HG02678 (cell line): ENCODE data around the gene C1S.
"Not testable (repeated sequence)": the region's sequence is repeated elsewhere in the genome, so short reads cannot be mapped to it uniquely, and the experiment has no call there.

Source experiments
- ATAC-seq: cut with Tn5 transposase; IDR thresholded peaks from one replicate; pipeline ENCODE4 v1.9.1; 2021; ENCODE audit warnings: mild to moderate bottlenecking, moderate library complexity; ENCODE audit not compliant: unreplicated experiment

Gene C1S

DNA sequence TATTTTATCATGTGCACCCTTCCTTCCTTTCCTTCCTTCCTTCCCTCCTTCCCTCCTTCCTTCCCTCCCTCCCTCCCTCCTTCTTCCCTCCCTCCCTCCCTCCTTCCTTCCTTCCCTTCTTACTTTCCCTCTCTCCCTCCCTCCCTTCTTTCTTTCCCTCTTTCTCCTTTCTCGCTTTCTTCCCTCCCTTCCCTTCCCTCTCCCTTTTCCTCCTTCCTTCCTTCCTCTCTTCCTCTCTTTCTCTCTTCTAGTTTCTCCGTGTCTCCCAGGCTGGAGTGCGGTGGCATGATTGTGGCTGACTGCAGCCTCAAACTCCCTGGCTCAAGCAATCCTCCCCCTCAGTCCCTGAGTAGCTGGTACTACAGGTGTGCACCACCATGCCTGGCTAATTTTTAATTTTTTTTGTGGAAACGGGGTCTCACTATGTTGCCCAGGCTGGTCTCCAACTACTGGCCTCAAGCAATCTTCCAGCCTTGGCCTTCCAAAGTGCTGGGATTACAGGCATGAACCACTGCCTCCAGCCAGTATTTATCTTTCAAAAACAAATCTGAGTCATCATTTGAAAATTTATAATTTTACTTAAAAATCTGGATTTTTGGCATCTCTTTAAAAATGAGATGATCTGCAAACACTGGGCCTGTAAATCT, 40.7 kb downstream of the C1S start:
- ATAC-seq: no peak

DNA sequence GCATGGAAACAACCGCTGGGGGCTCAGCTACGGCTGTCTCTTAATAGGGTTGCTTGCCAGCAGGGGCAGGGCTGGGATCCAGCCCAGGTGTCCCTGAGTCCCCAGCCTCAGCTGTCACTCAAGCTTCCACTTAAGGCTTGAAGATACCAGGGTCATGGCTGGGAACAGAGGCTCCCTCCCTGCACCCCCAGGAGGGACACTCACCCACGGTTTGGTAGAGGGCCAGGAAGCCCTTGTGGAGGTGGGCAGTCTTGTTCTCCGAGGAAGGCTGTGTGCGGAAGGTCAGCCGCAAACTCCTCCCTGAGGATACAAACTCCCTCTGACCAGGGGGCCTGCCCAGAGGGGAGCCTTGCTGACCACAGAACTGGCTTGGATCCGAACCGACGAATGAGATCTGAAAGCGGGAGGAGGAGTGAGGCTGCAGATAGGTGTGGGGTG, 41.2 kb downstream of the C1S start:
- ATAC-seq: no peak

DNA sequence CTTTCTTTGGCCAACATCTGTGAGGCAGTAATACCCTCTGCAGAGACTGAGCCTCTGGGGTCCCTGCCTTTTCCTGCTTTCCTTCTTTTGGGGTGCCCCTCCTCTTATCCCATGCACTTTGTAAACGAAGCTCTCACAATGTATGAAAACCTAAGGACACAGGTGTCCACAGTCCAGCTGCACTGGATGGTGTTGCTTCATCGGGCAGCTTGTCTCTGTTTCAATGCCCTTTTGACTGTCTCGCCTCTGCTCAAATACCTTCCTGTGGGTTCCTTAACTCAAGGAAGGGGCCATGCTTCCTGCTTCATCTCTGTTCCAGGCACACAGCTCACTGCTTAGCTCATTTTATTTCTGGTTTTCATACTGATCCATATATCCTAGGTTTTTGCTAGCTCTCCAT, 42.1 kb downstream of the C1S start:
- ATAC-seq: no peak

DNA sequence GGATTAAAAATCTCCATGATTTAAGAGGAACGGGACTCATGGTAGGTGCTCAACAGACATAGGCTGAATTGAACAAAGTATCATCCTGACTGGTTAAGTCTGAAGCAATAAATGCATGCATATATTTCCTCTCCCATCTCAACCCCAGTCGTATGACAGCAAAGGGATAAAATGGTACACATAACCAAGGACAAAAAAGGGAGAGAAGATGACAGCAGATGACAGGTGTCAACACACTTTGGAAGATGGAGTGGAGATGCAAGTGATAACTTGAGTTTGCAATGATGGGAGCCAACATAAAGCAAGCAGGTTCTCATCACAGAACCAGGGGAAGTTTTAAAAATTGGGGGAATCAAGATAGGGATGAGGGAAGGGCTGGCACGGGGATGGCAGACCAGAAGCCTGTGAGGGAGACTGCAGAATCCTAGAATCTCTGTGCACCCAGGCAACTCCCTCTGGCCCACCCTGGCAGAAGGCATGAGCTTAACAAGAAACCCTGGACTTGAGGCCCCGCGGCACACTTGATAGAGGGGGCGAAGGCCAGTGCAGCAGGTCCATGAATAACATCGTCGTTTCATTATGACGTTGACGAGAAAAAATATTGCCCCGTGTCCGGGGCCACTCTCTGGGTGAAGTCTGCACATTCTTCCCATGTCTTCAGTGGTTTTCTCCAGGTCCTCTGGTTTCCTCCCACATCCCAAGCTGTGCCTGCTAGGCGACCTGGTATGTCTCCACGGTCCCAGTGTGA, 43.5 kb downstream of the C1S start:
- ATAC-seq: no peak

DNA sequence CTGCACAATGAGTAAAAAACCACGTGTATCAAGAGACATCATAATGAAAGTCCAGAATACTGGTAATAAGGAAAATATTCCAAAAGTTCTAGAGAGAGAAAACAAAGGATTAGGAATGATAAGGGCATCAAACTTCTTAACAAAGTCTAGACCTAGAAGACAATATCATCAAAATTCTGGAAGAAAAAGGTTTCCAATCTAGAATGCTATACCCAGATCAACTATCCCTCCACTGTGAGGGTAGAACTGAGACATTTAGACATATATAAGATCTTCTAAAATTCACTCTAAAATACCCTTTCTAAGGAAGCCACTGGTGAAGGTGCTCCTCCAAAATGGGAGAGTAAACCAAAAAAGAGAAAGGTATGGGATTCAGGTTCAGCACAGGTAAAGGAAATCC, 45.6 kb downstream of the C1S start:
- ATAC-seq: no peak

DNA sequence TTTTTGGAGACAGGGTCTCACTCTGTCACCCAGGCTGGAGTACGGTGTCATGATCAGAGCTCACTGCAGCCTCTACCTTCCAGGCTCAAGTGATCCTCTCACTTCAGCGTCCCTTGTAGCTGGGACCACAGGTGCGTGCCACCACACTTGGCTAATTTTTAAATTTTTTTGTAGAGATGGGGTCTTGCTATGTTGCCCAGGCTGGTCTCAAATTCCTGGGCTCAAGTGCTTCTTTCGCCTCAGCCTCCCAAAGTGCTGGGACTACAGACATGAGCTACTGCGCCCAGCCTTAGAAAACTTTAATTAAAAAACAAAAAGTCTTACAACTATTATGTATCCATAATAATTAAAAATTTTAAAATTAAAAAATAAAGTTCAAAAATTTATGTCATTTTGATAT, 46.7 kb downstream of the C1S start:
- not testable (repeated sequence) for ATAC-seq

DNA sequence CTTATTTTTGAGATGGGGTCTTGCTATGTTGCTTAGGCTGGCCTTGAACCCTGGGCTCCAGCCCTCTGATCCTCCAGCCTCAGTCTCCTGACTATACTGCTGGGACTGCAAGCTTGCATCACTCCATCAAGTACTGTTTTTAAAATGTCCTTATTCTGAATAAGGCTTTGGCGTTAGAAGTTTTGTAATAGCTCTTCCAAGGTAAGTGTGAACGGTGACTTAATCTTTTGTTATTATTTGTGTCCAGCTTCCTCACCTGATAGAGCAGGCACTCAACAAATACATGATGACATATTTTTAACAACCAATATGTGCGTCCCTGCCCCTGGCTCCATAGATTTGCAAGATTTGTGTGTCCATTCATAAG, 47.1 kb downstream of the C1S start:
- ATAC-seq: no peak

DNA sequence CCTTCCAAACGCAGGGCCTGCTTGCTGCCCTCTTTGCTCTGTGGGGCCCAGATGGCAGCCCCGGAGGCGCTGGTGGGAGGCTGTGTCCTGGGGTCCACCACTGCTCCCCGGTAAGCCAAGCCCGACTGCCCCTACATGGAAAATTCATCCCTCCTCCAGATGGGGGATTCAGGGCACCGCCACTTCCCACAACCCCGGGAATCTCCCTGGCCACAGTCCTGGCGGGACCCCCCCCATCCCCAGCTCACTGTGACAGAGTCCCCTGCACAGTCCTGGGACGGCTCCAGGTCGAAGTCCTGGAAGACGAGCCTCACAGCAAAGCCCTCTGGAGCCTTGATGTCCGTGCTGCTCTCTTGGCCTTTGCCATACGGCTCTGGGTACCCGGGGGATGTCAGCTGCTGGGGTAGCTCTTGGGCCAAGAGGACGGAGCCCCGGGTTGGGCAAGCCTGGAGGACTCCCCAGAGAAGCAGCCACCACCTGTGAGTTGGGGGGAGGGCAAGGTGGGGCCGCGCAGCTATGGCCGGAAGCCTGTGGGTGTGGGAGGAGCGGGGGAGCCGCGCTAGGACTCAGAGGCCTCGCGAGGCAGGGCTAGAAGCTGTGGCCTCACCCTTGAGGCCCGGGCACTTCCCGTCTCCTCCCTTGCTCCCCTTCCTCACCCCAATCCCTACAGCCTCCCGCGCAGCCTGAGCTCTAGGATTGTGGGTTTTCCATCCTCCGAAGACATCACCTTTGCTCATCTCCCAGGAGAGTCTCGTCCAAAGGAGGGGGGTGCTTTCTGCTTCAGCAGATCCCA, 47.7 kb downstream of the C1S start:
- ATAC-seq: peak; percentile 91

DNA sequence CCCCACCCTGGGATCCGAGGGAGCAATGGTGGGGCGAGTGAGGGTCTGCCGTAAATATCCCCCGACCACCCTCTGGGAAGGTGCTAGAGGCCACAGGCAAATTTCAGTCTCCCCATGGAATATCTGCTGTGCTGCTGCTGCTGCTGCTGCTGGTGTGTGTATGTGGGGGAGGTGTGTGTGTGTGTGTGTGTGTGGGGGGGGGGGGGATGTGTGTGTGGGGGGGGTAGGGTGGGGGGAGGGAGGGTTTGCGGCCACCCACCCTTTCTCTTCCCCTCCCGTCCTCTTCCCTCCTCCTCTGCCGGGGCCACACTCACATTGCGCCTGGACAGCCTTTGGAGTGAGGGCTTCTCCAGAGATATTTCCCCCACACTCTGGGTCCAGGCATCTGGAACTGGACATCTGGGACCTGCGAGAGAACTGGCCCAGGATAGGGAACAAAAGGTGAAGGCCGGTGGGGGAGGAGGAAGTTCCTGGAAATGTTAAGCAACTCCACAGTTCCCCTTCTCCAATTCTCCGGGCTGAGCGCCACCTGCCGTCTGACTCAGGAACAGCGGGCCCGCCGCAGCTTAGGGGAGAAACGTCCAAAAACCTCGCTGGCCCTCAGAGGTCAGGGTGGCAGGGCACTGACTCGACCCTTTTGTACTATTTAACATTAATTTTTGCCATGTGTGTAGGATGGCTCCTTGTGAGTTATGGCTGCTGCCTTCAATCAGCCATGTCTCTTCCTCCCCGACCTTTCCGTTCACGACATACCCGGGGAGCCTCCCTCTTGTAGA, 48.5 kb downstream of the C1S start, which contains the start of gene C1RL:
Gene C1RL, minus strand, starts transcription at position 419 of the 776 bp plus-strand sequence. Its CDS starts 34 bp downstream, at position 385.
- ATAC-seq: peak; percentile 36

DNA sequence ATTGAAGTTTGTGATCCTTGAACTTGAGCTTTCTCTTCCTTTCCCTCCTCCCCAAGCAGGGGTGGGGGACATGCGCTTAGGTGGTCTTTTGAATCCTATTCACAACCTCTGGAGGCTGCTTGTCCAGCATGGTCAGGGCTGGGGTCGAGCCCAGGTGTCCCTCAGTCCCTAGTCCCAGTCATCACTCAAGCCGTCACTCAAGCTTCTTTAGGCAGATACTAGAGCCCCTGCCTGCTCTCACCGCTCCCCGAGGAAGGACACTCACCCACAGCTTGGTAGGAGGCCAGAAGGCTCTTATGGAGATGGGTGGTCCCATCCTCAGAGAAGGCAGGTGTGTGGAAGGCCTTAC, 49.0 kb downstream of the C1S start:
- no peak for ATAC-seq

DNA sequence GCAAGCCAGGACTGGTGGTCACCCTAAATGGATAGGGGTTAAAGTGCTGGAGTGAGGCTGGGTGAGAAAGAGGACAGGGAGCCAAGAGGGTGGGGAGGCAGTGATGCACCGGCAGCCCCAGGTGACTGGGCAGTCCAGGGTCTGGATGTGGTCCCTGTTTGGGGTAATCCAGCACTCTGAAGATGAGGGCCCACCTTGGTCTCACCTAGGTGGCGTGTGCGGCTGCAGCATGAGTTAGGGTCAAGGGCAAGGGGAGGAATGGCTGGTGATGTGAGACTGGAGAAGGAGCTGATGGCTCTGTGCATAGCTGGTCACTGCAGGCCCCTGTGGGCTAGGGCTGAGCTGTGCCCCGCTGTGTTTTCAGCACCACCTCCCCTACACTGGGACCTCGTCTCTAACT, 50.1 kb downstream of the C1S start:
- ATAC-seq: no peak

DNA sequence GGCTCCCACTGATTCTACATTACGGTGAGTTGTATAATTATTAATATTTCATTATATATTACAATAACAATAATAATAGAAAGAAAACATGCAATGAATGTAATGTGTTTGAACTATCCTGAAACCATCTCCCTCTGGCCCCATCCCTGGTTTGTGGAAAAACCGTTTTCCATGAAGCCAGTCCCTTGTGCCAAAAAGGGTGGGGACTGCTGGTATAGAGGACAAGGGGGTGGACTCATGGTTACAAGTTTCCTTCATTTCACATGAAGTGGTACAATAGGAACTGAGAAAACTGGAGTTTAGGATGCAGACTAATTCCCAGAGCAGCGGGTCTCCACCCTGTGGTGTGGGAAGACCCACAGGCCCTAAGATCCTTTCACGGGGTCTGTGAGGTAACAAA, 51.5 kb downstream of the C1S start:
- ATAC-seq: no peak

DNA sequence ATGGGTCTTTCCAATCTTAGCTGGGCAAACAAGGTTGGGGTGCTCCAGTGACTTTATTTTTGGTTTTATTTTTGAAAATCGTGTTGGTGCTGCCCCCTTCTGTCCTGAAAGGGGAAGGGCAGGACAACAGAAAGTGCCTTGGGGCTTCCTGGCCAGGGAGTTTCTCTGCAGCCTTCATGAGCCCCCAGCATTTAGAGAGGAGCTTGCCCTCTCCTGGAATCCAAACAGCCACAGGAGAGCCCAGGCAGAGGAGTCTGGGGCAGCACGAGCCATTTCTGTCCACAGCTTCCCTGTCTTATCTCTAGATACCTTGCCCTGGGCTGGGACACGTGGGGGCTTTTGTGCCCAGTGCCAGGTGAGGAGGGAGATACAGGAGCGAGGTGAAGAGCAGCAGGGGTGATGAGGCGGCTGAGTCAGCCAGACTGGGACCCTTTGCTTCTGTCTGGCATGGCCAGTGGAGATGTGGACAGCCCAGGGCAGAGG, 52.9 kb downstream of the C1S start:
- no peak for ATAC-seq

DNA sequence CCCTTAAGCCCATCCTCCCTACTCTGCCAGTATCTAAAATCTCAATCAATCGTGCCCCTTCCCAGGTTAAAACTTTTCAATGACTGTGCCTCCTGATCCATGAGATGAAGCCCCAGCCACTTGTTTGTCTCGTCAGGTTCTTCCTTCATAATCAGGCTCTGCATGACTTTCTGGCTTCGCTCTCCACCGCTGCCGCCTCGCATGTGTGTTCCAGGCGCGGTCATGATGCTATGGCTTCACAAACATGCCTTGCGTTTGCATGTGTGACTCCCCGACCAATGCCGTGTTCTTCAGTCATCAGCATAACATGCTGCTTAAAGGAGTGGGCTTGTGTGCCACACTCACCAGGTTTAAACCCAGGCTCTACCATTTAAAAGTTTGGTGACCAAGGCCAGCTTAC, 53.5 kb downstream of the C1S start:
- no peak for ATAC-seq

DNA sequence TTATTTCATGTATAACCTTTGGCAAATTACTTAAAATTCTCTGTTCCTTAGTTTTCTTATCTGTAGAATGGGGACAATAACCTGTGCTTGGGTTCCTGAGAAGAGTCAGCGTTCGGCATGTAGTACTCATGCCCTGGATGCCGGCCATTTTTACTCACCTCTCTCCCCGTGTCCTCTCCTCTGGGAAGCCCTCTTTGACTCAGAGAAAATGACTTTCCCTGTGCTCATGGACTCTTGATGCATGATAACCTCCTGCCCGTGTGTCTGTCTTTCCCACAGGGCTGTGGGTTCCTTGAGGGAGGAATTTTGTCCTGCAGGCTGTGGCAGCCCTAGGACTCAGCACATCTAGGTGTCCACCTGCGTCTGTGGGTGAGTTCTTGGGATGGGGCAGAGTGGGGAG, 54.3 kb downstream of the C1S start:
- no peak for ATAC-seq

DNA sequence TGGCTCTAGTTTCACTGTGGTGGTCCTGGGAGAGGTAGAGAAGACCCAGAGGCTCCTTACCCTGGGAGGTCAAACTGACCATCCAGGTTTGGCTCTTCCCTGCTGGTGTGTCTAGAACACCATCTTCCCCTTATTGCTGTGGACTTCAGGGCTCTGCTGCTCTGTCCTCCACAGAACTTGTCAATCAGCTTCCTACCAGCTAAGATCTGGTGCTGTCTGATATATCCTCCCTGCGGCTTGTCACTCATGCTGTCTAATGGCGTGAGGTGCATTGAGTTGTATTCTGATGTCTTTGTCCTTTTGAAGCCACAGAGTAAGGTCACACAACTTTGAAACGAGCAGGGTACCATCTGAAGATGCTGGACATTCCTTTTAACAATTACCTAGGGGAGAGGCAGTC, 55.7 kb downstream of the C1S start:
- no peak for ATAC-seq

DNA sequence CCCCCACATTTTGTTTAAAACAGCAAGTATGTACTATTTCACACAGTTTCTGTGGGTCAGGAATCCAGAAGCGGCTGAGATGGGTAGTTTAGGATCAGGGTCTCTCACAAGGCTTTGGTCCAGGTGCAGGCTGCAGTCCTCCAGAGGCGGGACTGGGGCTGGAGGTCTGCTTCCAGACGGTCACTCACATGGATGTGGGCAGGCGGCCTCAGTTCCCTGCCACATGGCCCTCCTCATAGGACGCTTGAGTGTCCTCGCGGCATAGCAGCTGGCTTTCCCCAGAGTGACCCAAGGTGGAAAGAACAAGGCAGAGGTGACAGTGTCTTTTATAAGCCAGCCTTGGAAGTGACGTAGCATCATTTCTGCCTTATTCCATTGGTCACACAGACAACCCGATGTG, 56.4 kb downstream of the C1S start:
- no peak for ATAC-seq

DNA sequence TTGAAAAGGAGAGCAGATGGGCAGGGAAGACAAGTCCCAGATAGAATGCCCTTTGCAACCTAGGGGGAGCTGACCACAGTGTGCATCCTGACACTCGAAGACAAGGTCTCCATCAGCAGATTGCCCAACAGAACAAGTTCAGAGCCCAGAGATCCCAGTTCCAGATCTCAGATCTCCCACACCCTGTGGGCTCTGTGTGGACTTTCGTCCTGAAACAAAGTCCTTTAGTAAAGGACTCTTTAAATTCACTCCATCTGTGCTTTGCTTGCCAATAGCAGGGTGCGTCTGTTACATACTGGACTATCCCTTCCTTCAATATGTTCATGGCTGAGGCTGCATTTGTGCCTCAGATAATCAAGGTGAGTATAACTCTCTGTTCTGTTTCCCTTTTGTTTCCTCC, 57.2 kb downstream of the C1S start:
- no peak for ATAC-seq

DNA sequence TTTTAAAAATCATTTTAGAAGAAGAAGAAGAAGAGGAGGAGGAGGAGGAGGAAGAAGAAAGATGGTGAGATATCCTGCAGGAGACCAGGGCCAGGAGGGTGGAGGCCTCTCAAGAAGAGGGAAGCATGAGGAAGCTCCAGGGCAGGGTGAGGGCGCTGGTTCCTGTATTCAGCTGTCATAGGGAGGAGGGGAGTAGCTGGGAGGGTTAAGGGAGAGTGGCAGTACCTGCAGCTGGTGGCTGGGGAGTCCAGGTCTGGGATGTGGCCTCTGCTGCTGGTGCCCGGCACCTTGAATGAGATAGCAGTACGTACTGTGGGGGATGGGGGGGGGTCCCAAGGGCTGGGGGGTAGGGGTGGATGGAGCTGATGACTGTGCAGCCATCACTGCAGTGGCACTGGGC, 58.4 kb downstream of the C1S start:
- ATAC-seq: no peak

DNA sequence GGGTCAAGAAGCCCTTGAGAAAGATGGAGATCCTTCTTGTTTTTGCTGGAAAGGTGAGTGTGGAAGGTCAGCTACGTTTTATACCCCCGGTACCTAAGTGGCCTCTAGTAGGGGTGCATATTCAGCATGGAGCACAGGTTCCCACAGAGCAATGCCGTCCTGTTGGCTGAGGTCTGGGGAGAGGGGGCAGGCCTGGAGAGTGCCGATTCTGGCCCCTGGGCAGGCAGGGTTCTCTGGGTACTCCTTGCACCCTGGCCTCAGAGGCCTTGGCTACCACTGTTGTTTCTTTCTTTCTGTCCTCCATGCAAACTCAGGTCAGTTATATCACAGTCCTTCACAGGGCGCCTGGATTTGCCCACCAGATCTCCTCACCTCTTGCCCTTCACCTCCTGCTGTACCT, 59.6 kb downstream of the C1S start:
- no peak for ATAC-seq
